ENCODE data around the gene IPCEF1.

IPCEF1 gene

GRCh38 chr6:154156135-154156896 is 200.3 kb downstream of the IPCEF1 start:
- DNase-seq: no peak

- peak; percentile 44 for DNase-seq
These were observed 202.1 kb downstream of the IPCEF1 start for GRCh38 chr6:154154389-154154967.

GRCh38 chr6:154143753-154144152 is 212.8 kb downstream of the IPCEF1 start:
- DNase-seq: no peak

GRCh38 chr6:154140743-154141142 is 215.9 kb downstream of the IPCEF1 start:
- DNase-seq: no peak

GRCh38 chr6:154139892-154140291 is 216.7 kb downstream of the IPCEF1 start:
- no peak for DNase-seq

GRCh38 chr6:154138793-154139192 is 217.8 kb downstream of the IPCEF1 start:
- no peak for DNase-seq

GRCh38 chr6:154134471-154135147 is 222.0 kb downstream of the IPCEF1 start:
- no peak for DNase-seq

- DNase-seq: no peak
These were observed 228.9 kb downstream of the IPCEF1 start for GRCh38 chr6:154127657-154128056.

GRCh38 chr6:154125421-154125820 is 231.2 kb downstream of the IPCEF1 start:
- DNase-seq: no peak

- DNase-seq: no peak
These were observed 233.2 kb downstream of the IPCEF1 start for GRCh38 chr6:154123155-154123956.

GRCh38 chr6:154122195-154122925 is 234.2 kb downstream of the IPCEF1 start:
- DNase-seq: no peak

GRCh38 chr6:154117485-154117884 is 239.1 kb downstream of the IPCEF1 start:
- DNase-seq: no peak

GRCh38 chr6:154113392-154113791 is 243.2 kb downstream of the IPCEF1 start:
- no peak for DNase-seq

- no peak for DNase-seq
These were observed 244.3 kb downstream of the IPCEF1 start for GRCh38 chr6:154112181-154112809.

GRCh38 chr6:154111025-154111424 is 245.6 kb downstream of the IPCEF1 start:
- DNase-seq: no peak

GRCh38 chr6:154106251-154106650 is 250.4 kb downstream of the IPCEF1 start:
- no peak for DNase-seq
